GM19238 (cell line): Measurements from ENCODE around the gene MARCHF9.
"Not testable (repeated sequence)": the region's sequence is repeated elsewhere in the genome, so short reads cannot be mapped to it uniquely, and the experiment has no call there.

Experiments used
- DNase-seq: peaks from one replicate; pipeline ENCODE4 v3.0.0; 2011; ENCODE audit warnings: low spot score; ENCODE audit not compliant: insufficient read length

Gene MARCHF9

DNA sequence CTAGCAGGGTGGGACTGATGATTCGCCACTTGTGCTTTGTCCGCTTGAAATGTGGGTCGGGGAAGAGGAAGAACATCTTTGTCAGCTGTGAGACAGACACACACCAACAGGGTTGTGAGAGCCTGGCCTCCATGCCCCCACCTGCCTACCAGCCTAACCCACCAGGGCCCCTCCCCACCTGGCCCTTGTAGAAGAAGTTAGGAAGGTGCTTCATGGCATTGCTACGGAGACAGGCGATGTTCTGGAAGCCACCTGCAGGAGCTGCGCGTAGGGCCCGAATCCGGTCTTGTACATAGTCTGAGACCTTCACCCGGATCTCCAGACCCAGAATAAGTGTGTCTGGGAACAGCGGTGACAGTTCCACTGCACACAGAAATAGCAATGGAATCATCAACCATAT lies 14.7 kb downstream of the MARCHF9 start:
- no peak for DNase-seq

DNA sequence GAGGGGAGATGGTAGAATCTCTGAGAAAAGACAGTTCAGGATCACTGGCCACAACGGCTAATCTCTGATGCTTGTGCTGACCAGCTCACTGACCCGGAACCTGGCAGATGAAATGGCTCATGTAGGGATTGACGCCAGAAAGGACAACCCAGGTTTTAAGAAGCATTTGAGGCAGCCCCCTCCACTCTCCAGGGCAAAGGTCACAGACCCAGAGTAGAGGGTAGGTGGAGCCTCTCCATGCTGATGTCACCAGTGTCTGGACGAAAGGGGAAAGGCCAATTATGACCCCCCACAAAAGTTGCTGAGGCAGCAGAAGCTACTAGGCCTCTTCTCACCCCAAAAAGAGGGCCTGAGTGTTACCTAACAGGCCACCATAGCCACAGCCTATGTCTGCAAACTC lies 15.8 kb downstream of the MARCHF9 start:
- no peak for DNase-seq

DNA sequence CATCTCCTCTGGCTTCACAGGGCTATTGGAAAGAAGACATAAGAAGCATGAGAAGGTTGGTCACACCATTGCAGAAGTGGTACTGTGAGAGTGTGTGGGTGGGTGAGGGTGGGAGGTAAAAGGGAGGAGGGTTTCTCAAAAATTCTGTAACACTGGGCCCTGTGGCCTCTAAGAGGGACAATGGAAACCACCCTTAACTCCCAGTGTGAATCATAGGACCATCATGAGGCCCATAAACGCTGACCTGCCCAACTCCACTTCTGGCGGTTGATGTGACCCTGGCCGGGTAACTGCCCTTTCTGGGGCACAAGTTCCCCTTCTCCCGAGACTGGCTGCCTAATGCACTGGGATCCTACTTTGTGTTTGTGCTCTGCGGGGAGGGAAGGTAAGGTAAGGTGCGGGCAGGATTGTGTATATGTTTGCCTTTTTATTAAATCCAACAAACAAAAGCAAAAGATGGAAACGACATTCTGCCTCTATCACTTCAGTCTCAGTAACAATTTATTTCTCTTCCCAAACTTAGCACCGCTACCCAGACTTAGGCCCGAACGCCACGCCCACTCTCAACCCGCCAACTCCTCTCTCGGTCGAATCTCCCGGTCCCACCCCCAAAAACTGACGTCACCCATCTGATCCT lies 16.5 kb downstream of the MARCHF9 start:
- peak; percentile 86 for DNase-seq

DNA sequence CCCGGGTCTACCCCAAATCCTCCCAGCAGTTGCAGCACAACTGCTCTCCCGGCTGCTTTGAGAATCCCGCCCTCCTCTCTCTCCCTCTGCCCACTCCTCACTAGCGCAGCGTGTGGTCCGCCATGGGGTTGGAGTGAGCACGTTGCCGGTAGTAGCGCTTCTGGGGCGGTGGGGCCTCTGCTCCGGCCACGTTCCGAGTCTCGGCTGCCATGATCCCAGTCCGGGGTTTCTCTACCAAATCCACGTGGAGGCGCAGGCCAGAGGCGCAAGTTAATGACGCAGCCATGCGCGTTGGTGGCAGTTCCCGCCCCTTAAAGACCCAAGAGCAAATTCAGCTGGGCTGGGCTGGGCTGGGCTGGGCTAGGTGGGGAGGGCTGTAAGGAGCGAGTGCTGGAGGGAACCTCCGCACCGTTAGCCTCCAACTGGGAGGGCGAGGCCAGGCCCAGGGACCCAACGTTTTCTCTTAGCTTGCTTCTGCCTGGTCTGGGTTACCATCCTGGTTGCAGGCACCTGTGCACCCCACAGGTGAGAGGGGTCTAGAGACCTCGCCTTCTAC lies 17.0 kb downstream of the MARCHF9 start, which contains the start of gene METTL1:
METTL1 (minus strand) TSS at position 233 of the 556 bp plus-strand sequence; CDS start at position 211, 22 bp downstream.
- DNase-seq: peak; percentile 92

DNA sequence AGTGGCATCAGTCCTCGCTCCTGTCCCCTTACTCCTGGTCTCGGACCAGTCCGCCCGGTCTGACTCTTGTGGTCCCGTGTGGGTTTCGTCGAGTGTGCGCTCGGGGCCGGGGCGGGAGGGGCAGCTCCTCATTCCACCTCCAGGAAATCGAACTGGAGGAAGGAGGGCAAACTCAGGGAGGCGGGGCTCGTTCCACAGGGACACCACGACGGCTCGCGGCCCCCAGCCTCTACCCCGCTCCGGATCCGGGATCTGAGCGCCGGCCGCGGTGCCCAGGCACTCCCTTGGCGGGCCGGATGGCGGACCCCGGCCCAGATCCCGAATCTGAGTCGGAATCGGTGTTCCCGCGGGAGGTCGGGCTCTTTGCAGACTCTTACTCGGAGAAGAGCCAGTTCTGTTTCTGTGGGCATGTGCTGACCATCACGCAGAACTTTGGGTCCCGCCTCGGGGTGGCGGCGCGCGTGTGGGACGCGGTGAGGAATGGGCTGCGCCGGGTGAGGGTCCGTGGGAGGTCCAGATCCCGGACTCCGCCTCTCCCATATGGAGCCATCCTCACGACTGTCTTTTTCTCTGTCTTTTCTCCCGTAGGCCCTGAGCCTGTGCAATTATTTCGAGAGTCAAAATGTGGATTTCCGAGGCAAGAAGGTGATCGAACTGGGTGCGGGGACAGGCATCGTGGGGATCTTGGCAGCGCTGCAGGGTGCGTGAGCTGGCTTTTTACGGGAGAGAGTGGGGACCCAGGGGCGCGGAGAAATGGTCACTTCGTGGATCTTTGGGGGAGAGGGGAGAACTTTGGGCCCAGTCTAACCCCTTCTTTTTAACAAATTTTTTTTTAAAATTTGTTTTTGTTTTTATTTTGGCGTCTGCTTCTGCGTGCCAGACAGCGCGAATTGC lies 17.8 kb downstream of the MARCHF9 start, which contains the start of gene EEF1AKMT3:
EEF1AKMT3 (plus strand) TSS at position 186 of the 894 bp plus-strand sequence; CDS start at position 297, 111 bp downstream.
- no peak for DNase-seq

DNA sequence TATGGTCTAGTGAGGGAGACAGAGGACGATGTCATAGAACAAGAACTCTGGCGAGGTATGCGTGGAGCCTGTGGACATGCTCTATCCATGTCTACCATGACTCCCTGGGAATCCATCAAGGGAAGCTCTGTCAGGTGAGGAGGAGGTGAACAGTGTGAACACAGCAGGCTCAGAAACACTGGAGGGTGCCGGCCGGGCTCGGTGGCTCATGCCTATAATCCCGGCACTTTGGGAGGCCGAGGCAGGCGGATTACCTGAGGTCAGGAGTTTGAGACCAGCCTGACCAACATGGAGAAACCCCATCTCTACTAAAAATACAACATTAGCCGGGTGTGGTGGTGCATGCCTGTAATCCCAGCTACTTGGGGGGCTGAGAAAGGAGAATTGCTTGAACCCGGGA lies 19.7 kb downstream of the MARCHF9 start:
- DNase-seq: not testable (repeated sequence)

DNA sequence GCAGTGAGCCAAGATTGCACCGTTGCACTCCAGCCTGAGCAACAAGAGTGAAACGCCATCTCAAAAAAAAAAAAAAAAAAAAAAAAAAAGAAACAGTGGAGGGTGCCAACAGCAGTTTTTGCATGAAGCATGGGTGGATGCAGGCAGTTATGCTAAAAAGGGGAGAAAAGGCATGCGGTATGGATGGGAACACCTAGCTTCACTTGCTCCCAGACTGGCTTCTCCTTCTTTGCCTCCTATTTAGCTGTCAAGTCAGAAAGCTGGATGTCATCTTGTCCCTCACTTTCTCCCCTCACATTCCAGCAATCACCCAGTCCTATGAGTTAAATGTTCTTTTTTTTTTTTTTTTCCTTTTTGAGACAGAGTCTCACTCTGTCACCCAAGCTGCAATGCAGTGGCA lies 20.1 kb downstream of the MARCHF9 start:
- DNase-seq: no peak

DNA sequence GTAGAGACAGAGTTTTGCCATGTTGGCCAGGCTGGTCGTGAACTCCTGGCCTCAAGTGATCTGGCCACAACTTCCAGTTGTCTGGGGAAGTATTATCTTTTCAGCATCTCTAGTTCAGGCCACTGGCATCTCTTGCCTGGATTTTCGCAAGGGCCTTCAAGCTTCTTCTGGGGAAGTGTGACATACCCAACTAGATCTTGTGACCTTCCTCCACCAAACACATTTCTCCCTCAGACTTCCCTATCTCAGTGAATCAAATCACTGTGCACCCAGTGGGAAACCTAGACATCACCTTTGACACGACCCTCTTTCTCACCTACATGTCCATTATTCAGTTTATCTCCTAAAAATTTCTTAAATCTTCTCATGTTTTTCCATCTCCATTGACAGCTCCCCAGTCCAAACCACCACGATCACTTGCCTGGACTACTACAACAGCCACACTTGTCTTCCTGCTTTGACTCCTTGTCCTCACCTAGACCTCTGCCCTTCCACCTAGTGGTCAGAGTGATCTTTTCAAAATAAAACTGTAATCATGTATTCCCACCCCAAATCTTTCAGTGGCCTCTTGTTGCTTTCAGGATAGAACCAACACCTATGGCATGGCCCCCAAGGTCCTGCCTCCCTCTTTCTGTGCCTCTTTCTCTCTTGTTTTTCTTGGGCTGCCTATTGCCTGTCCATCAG lies 20.8 kb downstream of the MARCHF9 start:
- DNase-seq: no peak

DNA sequence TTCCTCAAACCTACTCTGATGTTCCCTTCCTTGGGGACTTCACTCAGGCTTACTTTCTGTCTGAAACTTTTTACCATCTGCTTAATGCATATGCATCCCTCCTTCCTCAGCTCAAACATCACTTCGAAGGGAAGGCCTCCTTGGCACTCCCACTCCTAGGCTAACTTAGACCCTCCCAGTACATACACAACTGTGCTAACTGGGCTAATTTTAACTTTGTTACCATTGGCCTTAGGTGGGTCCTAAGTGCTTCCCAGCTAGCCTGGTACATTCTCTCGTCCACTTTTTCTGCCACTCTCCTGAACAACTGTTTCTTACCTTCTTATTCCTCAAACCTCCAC lies 21.3 kb downstream of the MARCHF9 start:
- no peak for DNase-seq

DNA sequence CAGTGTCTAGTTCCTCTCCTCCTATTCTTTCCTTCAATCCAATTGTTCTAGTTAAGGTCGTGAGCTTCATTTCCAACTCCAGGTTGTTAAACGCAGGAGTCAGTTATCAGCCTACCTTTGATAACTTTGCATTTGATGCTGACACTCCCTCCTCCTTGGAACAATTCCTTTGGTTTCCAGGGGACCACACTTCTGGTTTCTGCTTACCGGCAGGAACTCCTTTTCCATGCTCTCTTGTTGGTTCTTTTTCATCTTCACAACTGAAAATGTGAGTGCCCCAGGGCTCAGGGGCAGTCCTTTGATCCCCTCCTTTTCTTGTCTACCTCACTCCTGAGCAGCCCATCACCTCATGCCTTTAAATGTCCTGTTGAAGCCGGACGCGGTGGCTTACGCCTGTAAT lies 22.5 kb downstream of the MARCHF9 start:
- DNase-seq: no peak

DNA sequence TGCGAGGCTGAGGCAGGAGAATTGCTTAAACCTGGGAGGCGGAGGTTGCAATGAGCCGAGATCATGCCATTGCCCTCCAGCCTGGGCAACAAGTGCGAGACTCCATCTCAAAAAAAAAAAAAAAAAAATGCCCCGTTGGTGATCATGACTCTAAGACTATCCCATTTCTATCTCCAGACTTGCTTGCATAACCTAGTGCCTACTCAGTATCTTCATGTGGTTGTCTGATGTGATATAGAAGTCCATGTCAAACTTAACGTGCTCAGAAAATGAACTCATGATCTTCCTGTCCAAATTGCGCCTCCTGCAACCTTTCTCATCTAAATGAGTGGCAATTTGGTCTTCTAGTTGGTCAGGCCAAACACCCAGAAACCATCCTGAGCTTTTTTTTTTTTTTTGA lies 23.0 kb downstream of the MARCHF9 start:
- no peak for DNase-seq

DNA sequence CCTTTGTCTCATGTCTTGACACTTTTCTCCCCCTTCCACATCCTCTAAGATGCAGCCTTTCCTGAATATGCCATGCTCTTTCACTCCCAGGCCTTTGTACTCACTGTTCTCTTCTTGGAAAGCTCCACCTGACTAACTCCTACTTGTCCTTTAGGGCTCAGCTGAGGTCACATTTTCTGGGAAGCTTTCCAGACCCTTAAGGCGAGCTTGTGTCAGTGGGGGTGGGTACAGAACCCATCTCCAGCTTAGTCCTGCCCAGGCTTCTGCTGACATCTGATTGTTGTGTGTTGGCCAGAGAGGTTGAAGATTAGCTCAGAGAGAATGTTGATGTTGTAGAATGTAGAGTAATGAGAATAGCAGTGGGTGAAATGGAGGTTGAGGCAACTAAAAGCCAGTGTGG lies 24.8 kb downstream of the MARCHF9 start:
- DNase-seq: no peak

DNA sequence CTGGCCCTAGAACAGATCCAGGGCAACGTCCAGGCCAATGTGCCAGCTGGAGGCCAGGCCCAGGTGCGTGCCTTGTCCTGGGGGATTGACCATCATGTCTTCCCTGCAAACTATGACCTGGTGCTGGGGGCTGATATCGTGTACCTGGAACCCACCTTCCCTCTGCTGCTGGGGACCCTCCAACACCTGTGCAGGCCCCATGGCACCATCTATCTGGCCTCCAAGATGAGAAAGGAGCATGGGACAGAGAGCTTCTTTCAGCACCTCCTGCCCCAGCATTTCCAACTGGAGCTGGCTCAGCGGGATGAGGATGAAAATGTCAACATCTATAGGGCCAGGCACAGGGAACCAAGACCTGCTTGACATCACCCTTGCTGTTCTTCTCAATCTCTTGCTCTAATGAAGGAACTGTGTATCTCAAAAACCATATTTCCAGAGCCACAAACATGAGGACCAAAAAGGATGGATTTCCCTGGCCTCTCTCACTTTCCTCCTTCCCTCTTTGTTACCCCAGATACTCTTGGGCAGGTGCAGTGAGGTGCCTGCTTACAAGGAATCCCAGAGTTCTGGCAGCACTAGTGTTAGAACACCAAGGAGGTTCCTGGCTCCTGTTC lies 25.5 kb downstream of the MARCHF9 start:
- no peak for DNase-seq

DNA sequence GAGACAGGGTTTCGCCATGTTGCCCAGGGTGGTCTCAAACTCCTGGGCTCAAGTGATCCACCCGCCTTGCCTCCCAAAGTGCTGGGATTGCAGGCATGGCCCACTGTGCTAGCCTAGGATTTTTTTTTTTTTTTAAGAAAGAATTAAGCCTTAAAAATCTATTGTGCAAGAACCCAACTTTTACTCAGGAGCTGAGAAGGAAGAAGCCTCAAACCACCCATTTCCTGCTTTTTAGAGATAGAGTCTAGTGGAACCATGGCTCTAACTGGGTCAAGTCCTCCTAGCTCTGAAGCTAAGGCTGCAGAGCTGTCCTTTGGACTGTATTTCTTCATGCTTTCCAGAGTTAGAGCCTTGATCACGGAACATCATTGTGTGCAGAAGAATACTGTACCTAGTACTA lies 26.3 kb downstream of the MARCHF9 start:
- no peak for DNase-seq

DNA sequence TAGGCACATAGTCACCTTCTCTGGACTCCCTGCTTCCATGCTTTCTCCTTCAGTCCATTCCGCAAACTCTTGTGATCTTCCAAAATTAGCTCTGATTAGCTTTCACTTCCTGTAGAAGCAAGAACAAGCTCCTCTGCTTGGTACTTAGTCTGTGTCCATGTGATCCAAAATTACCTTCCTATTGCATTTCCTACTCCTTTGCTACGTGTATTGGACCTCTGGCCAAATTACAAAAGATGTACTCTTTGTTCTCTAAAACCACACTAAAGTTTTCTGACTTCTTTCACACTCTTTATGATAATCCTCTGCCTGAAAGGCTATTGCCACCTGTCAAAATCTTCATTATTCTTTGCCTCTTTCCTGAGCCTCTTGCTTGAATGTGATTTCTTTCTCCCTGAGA lies 26.9 kb downstream of the MARCHF9 start:
- no peak for DNase-seq

DNA sequence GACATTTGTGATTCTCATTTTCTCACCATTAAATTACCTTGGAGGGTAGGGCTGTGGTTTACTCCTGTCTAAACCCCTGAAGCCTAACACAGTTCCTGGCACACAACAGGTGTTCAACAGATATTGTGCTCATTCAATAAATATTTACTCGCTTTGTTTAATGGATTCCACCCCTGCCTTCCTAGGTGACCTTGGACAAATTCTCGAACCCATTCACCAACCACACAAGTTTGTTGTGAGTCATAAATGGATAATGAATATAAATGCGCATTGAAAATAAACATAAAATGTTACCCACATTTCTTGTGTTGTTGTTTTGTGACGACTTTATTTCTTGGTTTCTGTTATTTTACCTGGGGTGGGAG lies 27.3 kb downstream of the MARCHF9 start:
- DNase-seq: no peak

DNA sequence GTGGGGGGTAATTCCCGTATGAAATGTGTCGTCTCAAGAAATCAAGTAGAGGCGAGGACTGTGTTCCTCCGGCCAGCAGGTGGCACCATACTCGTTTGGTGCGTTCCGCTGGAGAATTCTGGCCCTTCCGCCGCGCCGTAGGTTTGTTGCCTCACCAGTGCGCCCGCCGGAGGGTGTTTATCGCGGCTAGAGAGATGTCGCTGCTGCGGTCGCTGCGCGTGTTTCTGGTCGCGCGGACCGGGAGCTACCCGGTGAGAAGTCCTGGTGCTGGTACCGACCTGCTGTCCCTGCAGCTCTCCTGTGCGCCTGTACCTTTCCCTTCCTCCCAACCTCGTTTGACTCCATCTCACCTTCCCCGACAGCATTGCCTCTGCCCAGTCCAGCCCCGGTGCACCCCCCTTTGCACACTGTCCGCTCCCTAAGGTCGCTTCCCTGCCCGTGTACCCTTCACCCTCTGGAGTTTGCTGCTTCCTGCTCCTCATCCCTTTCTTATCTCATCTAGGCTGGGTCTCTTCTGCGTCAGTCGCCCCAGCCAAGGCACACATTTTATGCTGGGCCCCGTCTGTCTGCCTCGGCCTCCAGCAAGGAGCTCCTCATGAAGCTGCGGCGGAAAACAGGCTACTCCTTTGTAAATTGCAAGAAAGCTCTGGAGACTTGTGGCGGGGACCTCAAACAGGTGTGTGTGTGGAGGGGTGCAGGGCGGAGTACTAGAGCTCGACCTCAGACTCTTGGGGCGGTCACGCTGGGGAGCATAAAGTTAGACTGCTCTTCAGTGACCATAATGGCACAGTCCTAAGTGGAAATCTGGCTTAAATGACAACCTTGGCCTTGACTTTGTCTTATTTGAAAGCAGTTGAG lies 27.9 kb downstream of the MARCHF9 start, which contains the start of gene TSFM:
TSFM (plus strand) TSS at position 180 of the 858 bp plus-strand sequence; CDS start at position 195, 15 bp downstream.
- DNase-seq: peak; percentile 74

DNA sequence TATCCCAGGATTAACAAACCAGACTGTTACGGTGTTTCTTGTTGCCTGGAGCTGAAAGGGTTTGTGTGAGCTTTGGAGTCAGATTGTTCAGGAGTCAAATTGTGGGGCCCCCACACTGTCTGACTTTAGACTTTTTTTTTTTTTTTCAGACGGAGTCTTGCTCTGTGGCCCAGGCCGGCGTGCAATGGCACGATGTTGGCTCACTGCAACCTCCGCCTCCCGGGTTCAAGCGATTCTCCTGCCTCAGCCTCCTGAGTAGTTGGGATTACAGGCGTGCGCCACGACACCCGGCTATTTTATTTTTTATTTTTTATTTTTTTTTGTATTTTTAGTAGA lies 28.5 kb downstream of the MARCHF9 start:
- DNase-seq: no peak

DNA sequence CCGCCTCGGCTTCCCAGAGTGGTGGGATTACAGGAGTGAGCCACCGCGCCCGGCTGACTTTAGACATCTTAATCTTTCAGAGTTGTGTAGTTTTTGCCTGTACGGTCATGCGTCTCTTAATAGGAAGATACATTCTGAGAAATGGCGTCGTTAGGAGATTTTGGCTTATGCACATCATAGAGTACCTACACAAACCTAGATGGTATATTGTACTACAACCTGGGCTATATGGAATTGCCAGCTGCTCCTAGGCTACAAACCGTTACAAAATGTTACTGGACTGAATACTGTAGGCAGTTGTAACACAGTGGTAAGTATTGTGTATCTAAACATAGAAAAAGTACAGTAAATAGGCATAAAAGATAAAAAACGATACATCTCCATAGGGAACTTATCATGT lies 29.0 kb downstream of the MARCHF9 start:
- DNase-seq: no peak

DNA sequence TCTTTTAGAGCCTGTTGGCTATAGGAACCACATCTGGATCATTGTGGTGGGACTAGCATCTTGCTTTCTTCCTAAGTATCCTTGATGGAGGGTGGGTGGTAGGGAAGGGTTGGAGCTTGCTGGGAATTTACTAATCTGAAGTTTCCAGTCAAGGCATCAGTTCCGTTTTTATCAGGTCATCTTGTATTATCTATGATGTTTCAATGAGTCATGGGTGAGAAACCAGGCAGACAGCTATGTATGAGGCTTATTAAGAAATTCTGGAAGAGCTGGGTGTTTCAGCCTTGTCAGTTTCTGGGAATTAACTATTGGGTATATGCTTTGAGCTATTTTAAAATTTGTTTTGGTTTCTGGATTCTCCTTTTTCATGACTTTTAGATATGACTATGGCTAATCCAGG lies 39.0 kb downstream of the MARCHF9 start:
- no peak for DNase-seq

DNA sequence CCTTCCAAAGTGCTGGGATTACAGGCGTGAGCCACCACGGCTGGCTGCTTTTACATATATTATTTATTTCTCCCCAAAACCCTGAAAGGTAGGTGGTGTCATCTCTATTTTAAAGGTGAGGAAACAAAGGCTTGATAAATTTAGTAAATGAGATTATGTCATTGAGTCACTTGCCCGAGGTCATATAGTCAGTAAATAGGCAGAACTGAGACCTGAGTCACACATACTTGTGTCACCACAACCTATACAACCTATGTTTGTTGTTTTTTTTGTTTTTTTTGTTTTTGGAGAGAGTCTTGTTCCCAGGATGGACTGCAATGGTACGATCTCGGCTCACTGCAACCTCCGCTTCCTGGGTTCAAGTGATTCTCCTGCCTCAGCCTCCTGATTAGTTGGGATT lies 40.5 kb downstream of the MARCHF9 start:
- no peak for DNase-seq
